Stimulated activated effector memory CD8-positive, alpha-beta T cell treated with anti-CD3 and anti-CD28 coated beads, Interleukin-12 subunit alpha, Interleukin-12 subunit beta, amount 100 ng/mL, for 72 hours (primary cell): ENCODE results near the gene MRO.
"Not testable (repeated sequence)": the region's sequence is repeated elsewhere in the genome, so short reads cannot be mapped to it uniquely, and the experiment has no call there.

Experiments
- ATAC-seq: fragments of 150-1000 bp; cut with Tn5 transposase; 2 replicates; pipeline ENCODE4 v1.10.0; 2021
- DNase-seq, 2 donors: peaks; one replicate each; pipeline ENCODE4 v3.0.0; 2021 to 2022; ENCODE audit warnings: low spot score in 2 of 2
- H3K27ac Mint-ChIP-seq: one replicate; pipeline ENCODE4 v1.8.0; 2022; ENCODE audit warnings: mild to moderate bottlenecking, mixed read lengths
- H3K36me3 Mint-ChIP-seq: one replicate; pipeline ENCODE4 v1.8.0; 2022; ENCODE audit warnings: mild to moderate bottlenecking, mixed read lengths
- H3K4me1 Mint-ChIP-seq: one replicate; pipeline ENCODE4 v1.8.0; 2022; ENCODE audit warnings: mixed read lengths
- H3K4me3 Mint-ChIP-seq: one replicate; pipeline ENCODE4 v1.8.0; 2022; ENCODE audit warnings: mild to moderate bottlenecking, mixed read lengths
- H3K9me3 Mint-ChIP-seq: one replicate; pipeline ENCODE4 v1.8.0; 2022; ENCODE audit warnings: mixed read lengths

MRO gene

DNA sequence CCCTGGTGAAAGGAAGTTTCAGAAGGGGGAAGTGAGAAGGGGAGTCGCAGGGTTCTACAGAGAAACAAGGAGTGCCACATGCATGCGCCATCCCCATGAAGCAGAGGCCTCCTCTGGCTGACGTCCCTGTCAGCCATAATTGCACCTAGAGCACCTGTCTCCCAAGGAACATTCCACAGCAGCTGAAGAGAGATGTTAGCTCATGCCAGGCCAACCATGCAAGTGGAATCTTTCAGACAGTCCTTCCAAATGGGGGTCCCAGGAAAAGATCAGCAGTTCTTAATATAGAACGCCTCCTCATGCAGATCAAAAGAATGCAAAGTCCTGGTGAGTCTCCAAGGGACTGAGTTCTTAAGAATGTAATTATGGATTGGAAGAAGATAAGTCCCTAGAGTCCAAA lies 29.6 kb downstream of the MRO start:
- no peak overlapping the region for H3K27ac Mint-ChIP-seq
- H3K36me3 Mint-ChIP-seq, result no peaks in the 10 kb centered on the region
- ATAC-seq, result no peak
- no peak for DNase-seq
- H3K9me3 Mint-ChIP-seq, result no peaks in the 10 kb centered on the region
- H3K4me3 Mint-ChIP-seq, result no peak overlapping the region
- H3K4me1 Mint-ChIP-seq, result no peaks in the 10 kb centered on the region

DNA sequence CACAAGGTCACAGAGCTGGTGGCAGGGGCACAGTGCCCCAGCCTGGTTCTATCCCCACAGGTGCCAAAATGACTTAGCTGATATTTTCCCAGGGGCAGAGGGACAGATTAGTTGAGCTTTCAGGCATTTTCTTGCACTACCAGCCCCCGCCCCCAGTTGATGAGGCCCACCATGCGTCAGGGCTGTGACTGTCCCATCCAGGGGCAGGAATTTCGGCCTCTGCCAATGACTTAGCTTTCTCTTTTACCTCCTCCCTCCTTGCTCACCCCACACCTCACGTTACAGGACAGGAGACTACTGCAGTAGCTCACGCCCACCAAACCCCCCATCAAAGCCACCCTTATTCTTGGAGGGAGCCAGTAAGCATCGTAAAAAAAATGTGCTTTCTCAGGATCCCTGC lies 31.5 kb downstream of the MRO start:
- H3K4me1 Mint-ChIP-seq, result no peaks in the 10 kb centered on the region
- no peak overlapping the region for H3K27ac Mint-ChIP-seq
- DNase-seq (no peak), ATAC-seq (no peak)
- no peak overlapping the region for H3K4me3 Mint-ChIP-seq
- H3K36me3 Mint-ChIP-seq, result no peaks in the 10 kb centered on the region
- H3K9me3 Mint-ChIP-seq, result no peaks in the 10 kb centered on the region

- DNase-seq, result no peak
- Mint-ChIP-seq H3K27ac (no peak overlapping the region), H3K4me3 (no peak overlapping the region), H3K36me3 (no peaks in the 10 kb centered on the region), H3K4me1 (no peaks in the 10 kb centered on the region), H3K9me3 (no peaks in the 10 kb centered on the region)
- ATAC-seq, result no peak
Observed at GRCh38 chr18:50786864-50787263, 33.0 kb downstream of the MRO start.

- DNase-seq, result no peak
- no peaks in the 10 kb centered on the region for H3K9me3 Mint-ChIP-seq
- no peak for ATAC-seq
- H3K4me3 Mint-ChIP-seq, result no peak overlapping the region
- no peaks in the 10 kb centered on the region for H3K4me1 Mint-ChIP-seq
- H3K36me3 Mint-ChIP-seq, result no peaks in the 10 kb centered on the region
- no peak overlapping the region for H3K27ac Mint-ChIP-seq
Observed at GRCh38 chr18:50783553-50783952, 36.3 kb downstream of the MRO start.

DNA sequence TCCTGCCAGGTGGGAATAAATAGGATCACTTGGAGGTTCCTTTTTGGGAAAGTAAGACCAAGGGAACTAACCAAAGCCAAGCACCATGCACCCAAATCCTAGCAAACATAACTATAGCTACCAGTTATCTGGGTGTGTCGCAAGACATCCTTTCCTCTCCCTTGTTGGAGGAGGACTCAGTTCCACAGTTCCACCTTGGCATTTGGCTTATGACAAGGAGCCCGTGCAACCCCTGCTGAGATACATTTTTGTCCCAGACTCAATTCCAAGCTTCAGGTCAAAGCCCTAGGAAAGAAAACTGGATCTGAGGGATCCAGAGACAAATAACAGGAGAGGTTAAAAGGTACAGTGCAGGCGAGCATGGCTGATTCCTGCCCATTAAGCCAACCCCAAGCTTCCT lies 40.8 kb downstream of the MRO start:
- not testable (repeated sequence) for H3K27ac Mint-ChIP-seq, H3K9me3 Mint-ChIP-seq, H3K4me1 Mint-ChIP-seq, DNase-seq, H3K36me3 Mint-ChIP-seq, ATAC-seq, H3K4me3 Mint-ChIP-seq

DNA sequence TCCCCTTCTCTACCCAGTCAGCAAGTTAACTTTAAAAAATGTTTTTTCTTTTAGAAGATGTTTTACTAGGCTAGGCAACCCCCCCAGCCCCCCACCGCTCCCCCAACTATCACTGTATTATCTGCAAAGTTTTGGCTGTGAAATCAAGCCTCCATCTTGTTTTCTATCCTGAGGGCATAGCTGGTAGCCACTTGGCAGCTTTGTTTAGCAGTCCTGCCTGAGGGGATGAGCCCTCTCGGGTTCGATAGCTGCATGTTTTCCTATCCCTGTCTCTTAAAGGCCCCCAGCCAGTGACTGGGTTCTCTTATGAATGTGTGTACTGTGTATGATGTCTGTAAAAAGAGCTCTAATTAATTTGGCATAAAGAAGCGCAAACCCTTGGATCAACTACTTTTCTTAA lies 43.4 kb downstream of the MRO start:
- DNase-seq (no peak), ATAC-seq (no peak)
- Mint-ChIP-seq H3K4me1 (no peaks in the 10 kb centered on the region), H3K36me3 (no peaks in the 10 kb centered on the region), H3K4me3 (no peak overlapping the region), H3K27ac (no peak overlapping the region), H3K9me3 (no peaks in the 10 kb centered on the region)

GRCh38 chr18:50775726-50776125 lies 44.1 kb downstream of the MRO start:
- no peak for ATAC-seq
- no peak overlapping the region for H3K27ac Mint-ChIP-seq

GRCh38 chr18:50775207-50775606 lies 44.6 kb downstream of the MRO start:
- ATAC-seq, result no peak
- H3K27ac Mint-ChIP-seq, result no peak overlapping the region

More at GRCh38 chr18:50775726-50776125, 44.1 kb downstream of the MRO start:
- no peaks in the 10 kb centered on the region for H3K4me1 Mint-ChIP-seq
- H3K9me3 Mint-ChIP-seq, result no peaks in the 10 kb centered on the region
- no peak for DNase-seq
- no peaks in the 10 kb centered on the region for H3K36me3 Mint-ChIP-seq
- H3K4me3 Mint-ChIP-seq, result no peak overlapping the region

GRCh38 chr18:50769463-50769862 lies 50.4 kb downstream of the MRO start:
- H3K9me3 Mint-ChIP-seq, result peaks cover 16% of the 10 kb centered on the region
- no peak for DNase-seq
- no peaks in the 10 kb centered on the region for H3K36me3 Mint-ChIP-seq
- H3K4me1 Mint-ChIP-seq, result no peaks in the 10 kb centered on the region
- H3K4me3 Mint-ChIP-seq, result no peak overlapping the region
- no peak overlapping the region for H3K27ac Mint-ChIP-seq
- ATAC-seq, result no peak

More at GRCh38 chr18:50775207-50775606, 44.6 kb downstream of the MRO start:
- no peak for DNase-seq
- Mint-ChIP-seq H3K4me3 (no peak overlapping the region), H3K36me3 (no peaks in the 10 kb centered on the region), H3K9me3 (peaks cover under 1% of the 10 kb centered on the region), H3K4me1 (no peaks in the 10 kb centered on the region)

DNA sequence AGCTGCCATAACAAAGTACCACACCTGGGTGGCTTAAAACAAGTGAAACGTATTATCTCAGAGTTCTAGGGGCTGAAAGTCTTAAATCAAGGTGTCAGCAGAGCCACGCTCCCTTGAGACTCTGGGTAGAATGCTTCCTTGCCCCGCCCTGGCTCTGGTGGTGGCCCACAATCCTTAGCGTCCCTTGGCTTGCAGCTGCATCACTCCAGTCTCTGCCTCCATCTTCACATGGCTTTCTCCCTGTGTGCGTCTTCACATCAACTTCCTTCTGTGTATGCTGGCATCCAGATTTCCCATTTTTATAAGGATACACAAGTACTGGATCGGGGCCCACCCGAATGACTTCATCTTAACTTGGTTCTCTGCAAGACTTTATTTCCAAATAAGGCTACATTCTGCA lies 62.5 kb downstream of the MRO start:
- DNase-seq, result peak in 1 of 2 donors; percentile 18
- Mint-ChIP-seq H3K9me3 (no peaks in the 10 kb centered on the region), H3K36me3 (no peaks in the 10 kb centered on the region), H3K4me3 (no peak overlapping the region), H3K27ac (no peak overlapping the region), H3K4me1 (no peaks in the 10 kb centered on the region)
- no peak for ATAC-seq

- no peak overlapping the region for H3K27ac Mint-ChIP-seq
- no peaks in the 10 kb centered on the region for H3K9me3 Mint-ChIP-seq
- H3K36me3 Mint-ChIP-seq, result no peaks in the 10 kb centered on the region
- DNase-seq (no peak), ATAC-seq (no peak)
- no peak overlapping the region for H3K4me3 Mint-ChIP-seq
- H3K4me1 Mint-ChIP-seq, result no peaks in the 10 kb centered on the region
Observed at GRCh38 chr18:50754297-50754696, 65.5 kb downstream of the MRO start.

GRCh38 chr18:50753311-50753710 lies 66.5 kb downstream of the MRO start:
- ATAC-seq, result no peak

DNA sequence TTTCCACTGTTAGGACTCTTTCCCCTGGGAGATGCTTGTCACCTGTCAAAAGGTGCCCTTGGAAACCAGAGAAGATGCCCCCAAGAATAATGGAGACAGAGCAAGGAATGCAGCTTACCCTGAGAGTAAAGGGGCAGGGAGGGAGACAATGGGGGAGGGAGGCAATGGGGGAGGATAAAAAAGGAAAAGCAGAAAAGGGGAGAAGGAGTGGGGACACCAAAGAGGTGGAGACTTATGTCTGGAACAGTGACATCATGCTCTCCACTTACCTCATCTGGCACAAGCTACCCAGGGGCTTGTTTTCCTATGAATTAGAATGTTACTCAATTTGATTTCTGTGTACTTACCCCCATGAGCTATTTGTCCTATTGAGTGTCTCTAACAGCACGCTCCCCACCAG lies 67.9 kb downstream of the MRO start:
- Mint-ChIP-seq H3K4me1 (no peaks in the 10 kb centered on the region), H3K9me3 (no peaks in the 10 kb centered on the region), H3K27ac (no peak overlapping the region), H3K36me3 (no peaks in the 10 kb centered on the region), H3K4me3 (no peak overlapping the region)
- ATAC-seq (no peak), DNase-seq (no peak)

More at GRCh38 chr18:50753311-50753710, 66.5 kb downstream of the MRO start:
- Mint-ChIP-seq H3K4me3 (no peak overlapping the region), H3K9me3 (no peaks in the 10 kb centered on the region), H3K4me1 (no peaks in the 10 kb centered on the region), H3K36me3 (no peaks in the 10 kb centered on the region), H3K27ac (no peak overlapping the region)
- no peak for DNase-seq

DNA sequence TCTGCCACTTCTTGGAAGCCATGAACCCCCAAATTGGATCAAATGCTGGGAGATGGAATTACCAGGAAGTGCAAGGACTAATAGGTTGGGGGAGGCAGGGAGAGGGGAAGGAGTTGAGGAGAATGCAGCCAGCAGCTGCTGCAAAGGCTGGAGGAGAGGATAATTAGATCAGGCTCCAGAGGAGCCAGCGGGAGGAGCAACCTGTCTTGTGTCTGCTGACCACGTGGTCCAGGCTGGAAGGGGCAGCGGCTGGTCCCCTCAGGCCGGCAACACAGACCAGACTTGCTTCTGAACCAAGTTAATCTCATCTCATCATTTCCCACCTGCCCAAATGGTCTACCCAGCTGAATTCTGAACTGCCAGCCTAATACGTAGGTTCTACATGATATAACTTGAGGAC lies 68.3 kb downstream of the MRO start:
- no peak overlapping the region for H3K27ac Mint-ChIP-seq
- ATAC-seq (no peak), DNase-seq (no peak)
- no peaks in the 10 kb centered on the region for H3K9me3 Mint-ChIP-seq
- no peaks in the 10 kb centered on the region for H3K36me3 Mint-ChIP-seq
- no peak overlapping the region for H3K4me3 Mint-ChIP-seq
- no peaks in the 10 kb centered on the region for H3K4me1 Mint-ChIP-seq

- no peak for DNase-seq
- no peaks in the 10 kb centered on the region for H3K4me1 Mint-ChIP-seq
- no peaks in the 10 kb centered on the region for H3K36me3 Mint-ChIP-seq
- H3K9me3 Mint-ChIP-seq, result no peaks in the 10 kb centered on the region
- no peak overlapping the region for H3K4me3 Mint-ChIP-seq
- no peak overlapping the region for H3K27ac Mint-ChIP-seq
- ATAC-seq, result no peak
Observed at GRCh38 chr18:50750546-50750945, 69.3 kb downstream of the MRO start.

DNA sequence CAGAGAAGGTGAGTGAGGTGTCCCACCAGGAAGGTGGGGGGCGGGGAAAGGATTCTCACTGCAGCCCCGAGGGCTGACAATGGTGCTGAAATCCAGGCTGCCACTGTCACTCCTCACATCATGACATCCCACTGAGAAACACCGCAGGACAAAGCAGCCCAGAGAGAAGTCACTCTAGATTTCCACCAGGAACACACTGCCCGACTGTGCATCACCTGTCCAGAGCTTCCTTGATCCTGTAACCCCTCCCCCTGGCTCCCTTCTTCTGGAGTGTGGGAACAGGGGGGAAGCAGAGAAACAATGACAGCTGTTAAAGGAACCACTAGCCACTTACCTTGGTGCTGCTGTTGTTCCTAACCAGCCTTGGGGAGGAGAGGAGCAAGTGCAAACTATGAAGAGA lies 69.9 kb downstream of the MRO start:
- no peaks in the 10 kb centered on the region for H3K4me1 Mint-ChIP-seq
- no peak for ATAC-seq

DNA sequence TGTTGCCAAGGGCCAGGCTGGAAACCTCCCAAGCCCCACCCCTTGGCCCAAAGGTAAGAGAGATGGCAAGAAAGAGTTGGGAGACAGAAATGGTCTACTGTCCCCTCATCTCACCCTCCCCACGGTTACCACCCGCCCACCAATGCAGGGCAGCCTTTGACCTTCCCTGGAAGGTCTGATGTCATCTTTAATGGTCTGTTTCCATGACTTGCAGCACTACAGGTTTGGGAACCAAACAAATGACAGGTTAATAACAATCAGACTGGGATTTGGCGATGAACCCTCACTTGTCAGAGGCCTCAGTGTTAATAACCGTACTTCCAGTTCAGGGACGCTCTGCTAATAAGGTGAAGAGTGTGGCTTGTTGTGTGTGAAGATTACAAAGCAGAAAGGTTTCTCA lies 70.4 kb downstream of the MRO start:
- no peaks in the 10 kb centered on the region for H3K4me1 Mint-ChIP-seq

More for the DNA sequence above, 69.9 kb downstream of the MRO start:
- no peaks in the 10 kb centered on the region for H3K9me3 Mint-ChIP-seq
- no peak overlapping the region for H3K27ac Mint-ChIP-seq
- DNase-seq, result no peak
- no peaks in the 10 kb centered on the region for H3K36me3 Mint-ChIP-seq
- H3K4me3 Mint-ChIP-seq, result no peak overlapping the region

More for the DNA sequence above, 70.4 kb downstream of the MRO start:
- ATAC-seq, result no peak
- no peaks in the 10 kb centered on the region for H3K36me3 Mint-ChIP-seq
- no peaks in the 10 kb centered on the region for H3K9me3 Mint-ChIP-seq
- H3K4me3 Mint-ChIP-seq, result no peak overlapping the region
- H3K27ac Mint-ChIP-seq, result no peak overlapping the region
- DNase-seq, result no peak
